HepG2 (cell line): ENCODE data around the gene FJX1. TPM values are rescaled to one million over a fixed set of nuclear protein-coding genes. Genes with fewer than 3 reads are reported as not detected.

ENCODE experiments used
- GPN1 ChIP-seq: sonication (generic); formaldehyde crosslinking; IDR thresholded peaks from 2 replicates; pipeline ENCODE4 v1.5.1; 2020; ENCODE audit warnings: missing genetic modification reagents, borderline replicate concordance
- HDAC2 ChIP-seq: sonication (generic); formaldehyde crosslinking; IDR thresholded peaks from 2 replicates; pipeline ENCODE4 v1.4.0; 2020; ENCODE audit warnings: missing genetic modification reagents
- HDAC6 ChIP-seq: fragments of 200-600 bp; sonication (generic); IDR thresholded peaks from 2 replicates; pipeline ENCODE4 v1.7.0; 2017; ENCODE audit warnings: mild to moderate bottlenecking, antibody characterized with exemption, low read length, low read depth
- REXO4 ChIP-seq: sonication (generic); formaldehyde crosslinking; IDR thresholded peaks from 2 replicates; pipeline ENCODE4 v1.8.0; 2022; ENCODE audit warnings: missing genetic modification reagents, mild to moderate bottlenecking, borderline replicate concordance
- SIX4 ChIP-seq: sonication (generic); formaldehyde crosslinking; IDR thresholded peaks from 2 replicates; pipeline ENCODE4 v1.4.0; 2020; ENCODE audit warnings: missing genetic modification reagents
- SSRP1 ChIP-seq: IDR thresholded peaks from 2 replicates; pipeline ENCODE4 v1.6.1; 2016; ENCODE audit warnings: control low read depth
- ZNF253 ChIP-seq: sonication (generic); formaldehyde crosslinking; IDR thresholded peaks from 2 replicates; pipeline ENCODE4 v1.8.0; 2022; ENCODE audit warnings: mild to moderate bottlenecking, missing genetic modification reagents, borderline replicate concordance
- polyA plus RNA-seq, 8 experiments: library from polyadenylated mRNA; depleted of rRNA in 3 of 8; stranded (reverse) in 7 of 8; unstranded in 1 of 8; fragments of >200 nt; fragmentation: Illumina TruSeq in 4 of 8; extraction: Trizol in 4 of 8; gene quantifications; 2 replicates each; pipeline versions ENCODE4 v1.2.1 to v1.2.3, GENCODE V29; 2011 to 2016; ENCODE audit warnings: low read depth in 4 of 8, missing spikeins in 1 of 8, mixed read lengths in 1 of 8; ENCODE audit not compliant: insufficient read depth in 1 of 8
- total RNA-seq, 5 experiments: library from RNA; depleted of rRNA; stranded (reverse); fragments of >200 nt; fragmentation: Illumina TruSeq; extraction: Trizol; gene quantifications; 2 replicates each; pipeline ENCODE4 v1.2.3, GENCODE V29; 2016; ENCODE audit warnings: low read depth in 1 of 5
- TF ChIP-seq, protein P1 (sequence below): sonication (generic); formaldehyde crosslinking; IDR thresholded peaks from 2 replicates; pipeline ENCODE4 v1.4.0; 2020; ENCODE audit warnings: low read depth, missing genetic modification reagents
- TF ChIP-seq, protein P2 (sequence below): sonication (generic); formaldehyde crosslinking; IDR thresholded peaks from 2 replicates; pipeline ENCODE4 v1.5.0; 2020; ENCODE audit warnings: mild to moderate bottlenecking, missing genetic modification reagents

The FJX1 gene
- total and polyA plus RNA-seq, 2 of the 13 experiments (the other 11 are each of a cell fraction or from before 2014, with no cell fraction given): 0.40 to 0.82 TPM

DNA sequence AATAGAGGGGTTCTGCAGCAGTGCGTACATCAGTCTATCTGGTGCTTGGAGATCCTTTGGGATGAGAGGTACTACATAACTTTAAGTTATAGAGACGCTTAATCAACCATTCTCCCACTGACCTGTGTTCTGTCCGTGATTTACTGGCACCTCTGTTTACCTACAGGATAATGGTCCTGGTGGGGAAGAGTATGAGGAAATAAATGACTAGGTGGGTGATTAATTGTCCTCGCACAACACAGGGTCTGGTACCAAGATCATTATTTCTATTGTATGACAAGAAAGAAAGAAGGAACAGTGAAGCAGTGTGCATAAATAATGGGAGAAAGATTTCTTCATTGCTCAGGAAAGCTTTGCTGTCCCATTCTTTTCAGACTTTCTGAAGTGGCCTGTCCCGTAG lies 32.8 kb upstream of the FJX1 start (continued):
- TF ChIP-seq ZNF253 (CRISPR knock-in tag) (no peak), GPN1 (CRISPR knock-in tag) (no peak), HDAC2 (CRISPR knock-in tag) (no peak), REXO4 (no peak), SSRP1 (CRISPR knock-in tag) (no peak), SIX4 (CRISPR knock-in tag) (no peak), HDAC6 (no peak)
- TF ChIP-seq, protein P1, sequence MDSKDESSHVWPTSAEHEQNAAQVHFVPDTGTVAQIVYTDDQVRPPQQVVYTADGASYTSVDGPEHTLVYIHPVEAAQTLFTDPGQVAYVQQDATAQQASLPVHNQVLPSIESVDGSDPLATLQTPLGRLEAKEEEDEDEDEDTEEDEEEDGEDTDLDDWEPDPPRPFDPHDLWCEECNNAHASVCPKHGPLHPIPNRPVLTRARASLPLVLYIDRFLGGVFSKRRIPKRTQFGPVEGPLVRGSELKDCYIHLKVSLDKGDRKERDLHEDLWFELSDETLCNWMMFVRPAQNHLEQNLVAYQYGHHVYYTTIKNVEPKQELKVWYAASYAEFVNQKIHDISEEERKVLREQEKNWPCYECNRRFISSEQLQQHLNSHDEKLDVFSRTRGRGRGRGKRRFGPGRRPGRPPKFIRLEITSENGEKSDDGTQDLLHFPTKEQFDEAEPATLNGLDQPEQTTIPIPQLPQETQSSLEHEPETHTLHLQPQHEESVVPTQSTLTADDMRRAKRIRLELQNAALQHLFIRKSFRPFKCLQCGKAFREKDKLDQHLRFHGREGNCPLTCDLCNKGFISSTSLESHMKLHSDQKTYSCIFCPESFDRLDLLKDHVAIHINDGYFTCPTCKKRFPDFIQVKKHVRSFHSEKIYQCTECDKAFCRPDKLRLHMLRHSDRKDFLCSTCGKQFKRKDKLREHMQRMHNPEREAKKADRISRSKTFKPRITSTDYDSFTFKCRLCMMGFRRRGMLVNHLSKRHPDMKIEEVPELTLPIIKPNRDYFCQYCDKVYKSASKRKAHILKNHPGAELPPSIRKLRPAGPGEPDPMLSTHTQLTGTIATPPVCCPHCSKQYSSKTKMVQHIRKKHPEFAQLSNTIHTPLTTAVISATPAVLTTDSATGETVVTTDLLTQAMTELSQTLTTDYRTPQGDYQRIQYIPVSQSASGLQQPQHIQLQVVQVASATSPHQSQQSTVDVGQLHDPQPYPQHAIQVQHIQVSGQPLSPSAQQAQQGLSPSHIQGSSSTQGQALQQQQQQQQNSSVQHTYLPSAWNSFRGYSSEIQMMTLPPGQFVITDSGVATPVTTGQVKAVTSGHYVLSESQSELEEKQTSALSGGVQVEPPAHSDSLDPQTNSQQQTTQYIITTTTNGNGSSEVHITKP (CRISPR knock-in tag): no peak
- TF ChIP-seq, protein P2, sequence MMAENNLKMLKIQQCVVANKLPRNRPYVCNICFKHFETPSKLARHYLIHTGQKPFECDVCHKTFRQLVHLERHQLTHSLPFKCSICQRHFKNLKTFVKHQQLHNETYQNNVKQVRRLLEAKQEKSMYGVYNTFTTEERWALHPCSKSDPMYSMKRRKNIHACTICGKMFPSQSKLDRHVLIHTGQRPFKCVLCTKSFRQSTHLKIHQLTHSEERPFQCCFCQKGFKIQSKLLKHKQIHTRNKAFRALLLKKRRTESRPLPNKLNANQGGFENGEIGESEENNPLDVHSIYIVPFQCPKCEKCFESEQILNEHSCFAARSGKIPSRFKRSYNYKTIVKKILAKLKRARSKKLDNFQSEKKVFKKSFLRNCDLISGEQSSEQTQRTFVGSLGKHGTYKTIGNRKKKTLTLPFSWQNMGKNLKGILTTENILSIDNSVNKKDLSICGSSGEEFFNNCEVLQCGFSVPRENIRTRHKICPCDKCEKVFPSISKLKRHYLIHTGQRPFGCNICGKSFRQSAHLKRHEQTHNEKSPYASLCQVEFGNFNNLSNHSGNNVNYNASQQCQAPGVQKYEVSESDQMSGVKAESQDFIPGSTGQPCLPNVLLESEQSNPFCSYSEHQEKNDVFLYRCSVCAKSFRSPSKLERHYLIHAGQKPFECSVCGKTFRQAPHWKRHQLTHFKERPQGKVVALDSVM (CRISPR knock-in tag): no peak
